Measurements from ENCODE around the gene PPP5C. TPM values are rescaled to one million over a fixed set of nuclear protein-coding genes. Genes with fewer than 3 reads are reported as not detected.

Gene PPP5C, protein sequence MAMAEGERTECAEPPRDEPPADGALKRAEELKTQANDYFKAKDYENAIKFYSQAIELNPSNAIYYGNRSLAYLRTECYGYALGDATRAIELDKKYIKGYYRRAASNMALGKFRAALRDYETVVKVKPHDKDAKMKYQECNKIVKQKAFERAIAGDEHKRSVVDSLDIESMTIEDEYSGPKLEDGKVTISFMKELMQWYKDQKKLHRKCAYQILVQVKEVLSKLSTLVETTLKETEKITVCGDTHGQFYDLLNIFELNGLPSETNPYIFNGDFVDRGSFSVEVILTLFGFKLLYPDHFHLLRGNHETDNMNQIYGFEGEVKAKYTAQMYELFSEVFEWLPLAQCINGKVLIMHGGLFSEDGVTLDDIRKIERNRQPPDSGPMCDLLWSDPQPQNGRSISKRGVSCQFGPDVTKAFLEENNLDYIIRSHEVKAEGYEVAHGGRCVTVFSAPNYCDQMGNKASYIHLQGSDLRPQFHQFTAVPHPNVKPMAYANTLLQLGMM
- total RNA-seq: 113 and 114 TPM in 2 replicates
- long read RNA-seq, partial matches to known transcripts: 0 of 2 reads
- long read RNA-seq, other reads (novel, unspliced or antisense): 2 of 2 reads

DNA sequence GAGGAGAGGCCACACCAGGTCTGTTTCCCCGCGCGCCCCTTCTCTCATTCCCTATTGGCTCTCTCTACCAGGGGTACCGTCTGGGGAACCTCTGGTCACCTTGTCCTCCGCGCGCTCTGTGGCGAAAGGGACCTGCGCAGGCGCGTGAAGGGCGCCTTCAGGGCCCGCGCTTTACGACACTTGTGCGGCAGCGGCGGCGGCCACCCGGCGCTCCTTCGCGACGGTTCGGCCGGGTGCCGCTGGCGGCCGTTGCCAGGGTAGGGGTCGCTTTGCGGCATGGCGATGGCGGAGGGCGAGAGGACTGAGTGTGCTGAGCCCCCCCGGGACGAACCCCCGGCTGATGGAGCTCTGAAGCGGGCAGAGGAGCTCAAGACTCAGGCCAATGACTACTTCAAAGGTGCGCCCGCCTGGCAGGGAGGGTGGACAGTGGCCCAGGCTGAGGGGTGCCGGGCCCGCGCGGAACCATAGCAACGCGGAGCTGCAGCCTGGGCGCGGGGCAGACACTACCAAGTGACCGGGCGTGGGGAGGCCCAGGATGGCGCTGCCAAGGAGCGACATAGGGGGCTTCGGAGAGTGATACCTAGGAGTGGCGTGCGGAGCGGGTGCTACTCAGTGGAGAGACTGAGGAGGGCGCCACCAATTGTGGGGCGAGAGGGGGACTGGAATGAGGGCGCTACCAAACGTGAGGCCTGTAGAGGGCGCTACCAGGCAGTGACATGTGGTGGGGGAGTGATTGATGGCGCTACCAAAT lies at the start of gene PPP5C:
Gene PPP5C, plus strand, starts transcription at position 267 of the 751 bp plus-strand sequence. Its CDS starts 10 bp downstream, at position 277.
- peaks cover 38% of the 10 kb centered on the region for H3K4me1 Mint-ChIP-seq
- TF ChIP-seq, protein P1, sequence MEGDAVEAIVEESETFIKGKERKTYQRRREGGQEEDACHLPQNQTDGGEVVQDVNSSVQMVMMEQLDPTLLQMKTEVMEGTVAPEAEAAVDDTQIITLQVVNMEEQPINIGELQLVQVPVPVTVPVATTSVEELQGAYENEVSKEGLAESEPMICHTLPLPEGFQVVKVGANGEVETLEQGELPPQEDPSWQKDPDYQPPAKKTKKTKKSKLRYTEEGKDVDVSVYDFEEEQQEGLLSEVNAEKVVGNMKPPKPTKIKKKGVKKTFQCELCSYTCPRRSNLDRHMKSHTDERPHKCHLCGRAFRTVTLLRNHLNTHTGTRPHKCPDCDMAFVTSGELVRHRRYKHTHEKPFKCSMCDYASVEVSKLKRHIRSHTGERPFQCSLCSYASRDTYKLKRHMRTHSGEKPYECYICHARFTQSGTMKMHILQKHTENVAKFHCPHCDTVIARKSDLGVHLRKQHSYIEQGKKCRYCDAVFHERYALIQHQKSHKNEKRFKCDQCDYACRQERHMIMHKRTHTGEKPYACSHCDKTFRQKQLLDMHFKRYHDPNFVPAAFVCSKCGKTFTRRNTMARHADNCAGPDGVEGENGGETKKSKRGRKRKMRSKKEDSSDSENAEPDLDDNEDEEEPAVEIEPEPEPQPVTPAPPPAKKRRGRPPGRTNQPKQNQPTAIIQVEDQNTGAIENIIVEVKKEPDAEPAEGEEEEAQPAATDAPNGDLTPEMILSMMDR (conservative IDR thresholded peaks at IDR 0.05): peak; percentile 78
- no peaks in the 10 kb centered on the region for H3K9me3 Mint-ChIP-seq
- H3K27me3 Mint-ChIP-seq (ENCODE audit: low read depth): no peaks in the 10 kb centered on the region
- H3K27ac Mint-ChIP-seq (ENCODE audit: unreplicated experiment): peak within 1 kb of the TSS; percentile 99
- H3K36me3 Mint-ChIP-seq (ENCODE audit: low read depth): peaks cover 3% of the 10 kb centered on the region
- peak; percentile 87 for DNase-seq (ENCODE audit: low read depth, low spot score)
- peak within 1 kb of the TSS; percentile 99 for H3K4me3 Mint-ChIP-seq

DNA sequence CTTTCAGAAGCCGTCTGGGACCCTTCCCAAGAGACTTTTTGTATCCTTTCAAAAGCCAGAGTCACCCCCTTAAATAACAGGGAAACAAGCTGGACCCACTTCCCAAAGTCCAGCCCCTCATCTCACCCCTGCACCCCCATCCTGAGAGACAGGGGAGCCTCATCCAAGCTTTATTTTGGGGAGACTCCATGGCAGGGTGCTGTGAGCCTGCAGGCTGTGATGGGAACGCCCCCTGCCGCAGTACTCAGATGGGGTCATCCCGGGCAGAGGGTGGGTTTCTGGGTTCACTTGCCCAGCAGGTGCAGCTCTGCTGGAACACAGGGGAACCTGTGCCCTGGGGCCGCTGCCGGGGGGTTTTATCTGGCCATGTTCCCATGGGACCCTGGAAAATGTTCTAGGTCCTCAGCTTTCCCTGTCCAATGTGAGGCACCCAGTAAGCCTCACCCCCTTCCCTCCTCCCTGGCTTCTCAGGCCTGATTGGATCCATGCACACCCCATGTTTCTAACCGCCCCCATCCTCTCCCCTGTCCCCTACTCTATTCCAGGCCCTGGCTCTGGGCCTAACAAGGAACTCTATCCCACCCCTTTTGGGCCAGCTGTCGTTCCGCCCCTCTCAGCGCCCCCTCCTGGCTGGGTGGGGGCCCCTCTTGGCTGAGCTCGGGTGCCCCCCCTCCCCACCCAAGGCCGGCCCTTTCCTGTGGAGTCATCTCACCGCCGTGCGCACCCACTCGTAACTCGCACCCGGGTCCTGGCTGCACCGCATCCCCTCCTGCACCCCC lies 49.0 kb upstream of the PPP5C start:
- no peak overlapping the region for H3K27ac Mint-ChIP-seq (ENCODE audit: unreplicated experiment)

DNA sequence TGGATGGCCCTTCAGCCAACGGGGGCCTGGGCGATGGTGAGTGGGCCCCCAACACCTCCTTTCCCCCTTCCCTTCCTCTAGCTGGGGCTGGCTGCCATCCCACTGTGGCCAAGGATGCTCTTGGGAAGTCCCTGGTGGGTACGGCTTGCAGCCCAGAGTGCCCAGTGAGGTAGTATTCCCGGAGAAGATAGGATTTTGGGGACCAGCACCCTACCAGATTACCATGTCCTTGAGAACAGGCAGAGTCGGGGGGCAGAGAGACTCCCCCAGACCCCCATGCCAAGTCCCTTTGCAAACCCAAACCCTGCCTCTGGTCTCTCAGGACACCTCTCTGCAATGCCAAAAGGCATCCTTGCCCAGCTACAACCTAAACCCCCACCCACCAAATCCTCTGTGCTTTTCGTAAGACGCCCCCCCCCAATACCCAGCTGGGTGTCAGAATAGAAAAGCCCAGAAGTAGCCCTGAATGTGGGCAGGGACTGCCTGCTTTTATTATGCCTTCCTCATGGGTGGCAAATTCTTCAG lies 48.3 kb upstream of the PPP5C start:
- H3K9me3 Mint-ChIP-seq: no peaks in the 10 kb centered on the region
- H3K4me1 Mint-ChIP-seq: peaks cover 22% of the 10 kb centered on the region
- no peak overlapping the region for H3K27ac Mint-ChIP-seq (ENCODE audit: unreplicated experiment)
- TF ChIP-seq, protein P1 (conservative IDR thresholded peaks at IDR 0.05): no peak
- H3K36me3 Mint-ChIP-seq (ENCODE audit: low read depth): no peaks in the 10 kb centered on the region
- H3K4me3 Mint-ChIP-seq: no peak overlapping the region
- no peak for DNase-seq (ENCODE audit: low read depth, low spot score)
- peaks cover 25% of the 10 kb centered on the region for H3K27me3 Mint-ChIP-seq (ENCODE audit: low read depth)

More for the DNA sequence above, 49.0 kb upstream of the PPP5C start:
- Mint-ChIP-seq H3K36me3 (ENCODE audit: low read depth) (no peaks in the 10 kb centered on the region), H3K27me3 (ENCODE audit: low read depth) (peaks cover 25% of the 10 kb centered on the region), H3K4me3 (peak overlapping the region; percentile 86), H3K4me1 (peaks cover 19% of the 10 kb centered on the region), H3K9me3 (no peaks in the 10 kb centered on the region)
- DNase-seq (ENCODE audit: low read depth, low spot score): no peak
- TF ChIP-seq, protein P1 (conservative IDR thresholded peaks at IDR 0.05): no peak

DNA sequence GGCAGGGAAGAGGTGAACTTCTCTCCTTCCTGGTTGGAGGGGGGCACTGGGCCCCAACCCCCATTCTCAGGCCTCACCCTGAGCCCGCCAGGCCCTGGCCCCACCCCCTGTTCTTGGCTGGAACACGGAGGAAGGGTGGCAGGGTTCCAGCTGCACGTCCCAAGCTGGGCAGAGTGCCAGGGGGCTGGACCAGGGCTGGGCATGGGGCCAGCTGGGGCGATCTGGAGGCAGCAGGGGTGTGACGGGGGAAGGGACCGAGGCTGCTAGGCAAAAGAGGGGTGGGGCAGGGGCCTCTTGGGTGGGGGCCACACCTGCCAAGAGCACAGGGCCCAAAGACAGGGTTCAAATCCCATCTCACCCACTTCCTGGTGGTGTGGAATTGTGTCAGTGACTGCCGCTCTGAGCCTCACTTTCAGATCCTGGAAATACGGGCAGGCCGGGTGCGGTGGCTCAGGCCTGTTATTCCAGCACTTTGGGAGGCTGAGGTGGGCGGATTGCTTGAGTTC lies 47.8 kb upstream of the PPP5C start:
- no peak overlapping the region for H3K4me3 Mint-ChIP-seq
- H3K9me3 Mint-ChIP-seq: no peaks in the 10 kb centered on the region
- peaks cover 22% of the 10 kb centered on the region for H3K4me1 Mint-ChIP-seq
- H3K27ac Mint-ChIP-seq (ENCODE audit: unreplicated experiment): no peak overlapping the region
- no peaks in the 10 kb centered on the region for H3K36me3 Mint-ChIP-seq (ENCODE audit: low read depth)
- H3K27me3 Mint-ChIP-seq (ENCODE audit: low read depth): peaks cover 26% of the 10 kb centered on the region
- no peak for DNase-seq (ENCODE audit: low read depth, low spot score)
- TF ChIP-seq, protein P1 (conservative IDR thresholded peaks at IDR 0.05): no peak

Data from neural crest cell (in vitro differentiated cells).